HG03432 (cell line): ENCODE results near the gene SLC9C2.
"Not testable (repeated sequence)": the region's sequence is repeated elsewhere in the genome, so short reads cannot be mapped to it uniquely, and the experiment has no call there.

Experiments
- ATAC-seq: cut with Tn5 transposase; IDR thresholded peaks from one replicate; pipeline ENCODE4 v1.9.1; 2021; ENCODE audit warnings: mild to moderate bottlenecking, moderate library complexity; ENCODE audit not compliant: unreplicated experiment

The SLC9C2 gene

DNA sequence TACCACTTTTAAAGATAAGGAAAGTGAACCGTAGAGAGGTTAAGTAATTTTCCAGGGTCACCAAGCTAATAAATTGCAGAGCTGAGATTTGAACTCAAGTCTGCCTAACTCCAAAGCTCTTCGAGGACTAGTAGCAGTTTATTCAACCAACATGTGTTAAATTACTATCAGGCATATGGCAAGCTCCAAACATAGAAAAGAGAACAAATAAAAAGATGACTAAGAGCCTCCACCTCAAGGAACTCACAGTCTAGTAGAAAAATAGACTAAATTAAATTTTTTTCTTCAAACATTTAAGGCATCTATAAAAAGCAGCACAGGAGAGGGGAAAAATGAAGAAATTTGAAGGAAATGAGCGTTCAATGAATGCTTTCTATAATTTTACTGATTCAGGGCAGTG, 22.2 kb downstream of the SLC9C2 start:
- ATAC-seq = no peak

DNA sequence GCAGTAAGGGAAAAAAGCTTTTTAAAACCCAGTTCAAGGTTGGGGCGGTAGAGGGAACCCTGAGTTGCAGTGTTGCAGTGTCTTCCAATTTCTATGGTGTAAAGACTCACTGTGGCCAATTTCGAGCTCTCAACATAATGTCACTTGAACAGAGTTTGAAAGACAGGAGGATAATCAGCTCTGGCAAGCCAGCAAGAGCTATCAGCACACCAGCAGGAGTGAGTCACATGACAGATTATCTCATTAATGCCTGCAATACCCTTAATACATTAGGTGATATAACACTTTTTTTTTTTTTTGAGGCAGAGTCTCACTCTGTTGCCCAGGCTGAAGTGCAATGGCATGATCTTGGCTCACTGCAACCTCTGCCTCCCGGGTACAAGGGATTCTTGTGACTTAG, 22.8 kb downstream of the SLC9C2 start:
- no peak for ATAC-seq

DNA sequence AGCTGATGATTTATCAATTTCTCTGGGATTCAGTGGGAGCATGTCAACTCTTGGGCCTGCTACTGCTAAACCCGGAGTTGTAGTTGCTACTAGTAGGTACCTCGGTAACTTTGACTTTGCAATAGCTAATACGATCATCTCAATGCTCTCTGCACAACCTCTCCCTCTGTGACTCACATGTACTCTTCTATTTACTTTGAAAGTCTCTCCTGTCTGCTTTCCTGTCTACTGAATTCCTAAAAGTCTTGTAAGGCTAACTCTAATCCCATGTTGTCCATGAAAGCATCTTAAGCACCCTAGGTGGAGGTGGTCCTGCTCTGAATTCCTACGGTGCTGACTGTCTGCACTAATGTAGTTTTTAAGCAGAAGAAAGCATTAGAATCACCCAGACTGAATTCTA, 29.3 kb downstream of the SLC9C2 start:
- no peak for ATAC-seq

DNA sequence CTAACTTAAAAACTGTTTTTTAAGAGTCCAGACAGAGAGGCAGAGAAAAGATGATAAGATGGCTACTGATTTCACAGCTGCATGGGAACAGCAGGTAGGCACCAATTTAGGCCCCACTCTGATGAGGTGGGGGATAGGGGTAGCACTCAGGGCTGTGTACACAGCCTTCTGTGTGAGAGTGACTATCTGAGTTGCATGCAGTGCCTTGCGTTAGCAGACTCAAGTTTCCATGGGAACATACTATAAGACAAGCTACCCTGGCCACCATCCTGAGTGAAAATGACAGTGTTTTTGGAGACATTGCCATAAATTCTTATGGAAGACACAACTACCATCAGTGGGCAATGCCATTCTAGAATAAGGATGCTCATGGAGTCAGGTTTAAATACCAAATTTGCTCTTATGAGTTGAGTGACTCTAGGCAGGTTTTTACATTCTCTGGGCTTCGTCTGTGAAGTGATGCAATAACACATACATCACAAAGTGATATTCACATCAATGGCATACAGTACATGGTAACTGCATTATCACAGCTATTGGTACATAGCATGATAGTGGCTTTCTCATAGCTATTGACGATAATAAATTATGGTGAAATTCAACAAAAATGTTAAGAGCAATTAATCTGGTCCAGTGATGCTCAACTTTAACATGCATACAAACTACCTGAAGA, 30.5 kb downstream of the SLC9C2 start:
- no peak for ATAC-seq

DNA sequence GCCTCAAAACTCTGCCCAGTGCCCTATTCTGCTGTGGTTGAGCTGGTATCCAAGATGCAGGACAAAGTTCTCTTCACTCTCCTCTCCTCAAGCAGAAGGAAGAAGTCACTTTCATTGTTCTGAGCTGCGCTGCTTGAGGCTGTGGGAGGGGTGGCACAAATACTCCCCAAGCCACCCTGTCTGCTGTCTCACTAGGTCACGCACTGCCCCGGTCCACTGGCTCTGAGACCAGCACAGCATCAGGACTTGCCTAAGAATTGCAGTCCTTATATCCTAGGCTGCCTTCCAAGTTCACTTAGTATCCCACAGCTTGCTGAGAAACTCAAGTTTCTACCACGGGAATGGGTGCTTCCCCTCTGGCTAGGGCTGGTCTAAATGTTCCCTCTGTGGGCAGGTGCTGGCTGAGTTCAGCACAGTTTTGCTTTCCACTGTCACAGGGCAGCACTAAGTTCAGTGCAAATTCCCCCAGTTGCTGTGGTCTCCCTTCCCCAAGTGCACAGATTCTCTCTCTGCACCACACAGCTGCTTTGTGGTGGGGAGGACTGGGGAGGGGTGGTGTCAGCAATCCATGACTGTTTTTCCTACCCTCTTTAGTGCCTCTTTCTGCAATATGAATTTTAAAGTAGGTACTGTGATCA, 32.4 kb downstream of the SLC9C2 start:
- peak; percentile 78 for ATAC-seq

DNA sequence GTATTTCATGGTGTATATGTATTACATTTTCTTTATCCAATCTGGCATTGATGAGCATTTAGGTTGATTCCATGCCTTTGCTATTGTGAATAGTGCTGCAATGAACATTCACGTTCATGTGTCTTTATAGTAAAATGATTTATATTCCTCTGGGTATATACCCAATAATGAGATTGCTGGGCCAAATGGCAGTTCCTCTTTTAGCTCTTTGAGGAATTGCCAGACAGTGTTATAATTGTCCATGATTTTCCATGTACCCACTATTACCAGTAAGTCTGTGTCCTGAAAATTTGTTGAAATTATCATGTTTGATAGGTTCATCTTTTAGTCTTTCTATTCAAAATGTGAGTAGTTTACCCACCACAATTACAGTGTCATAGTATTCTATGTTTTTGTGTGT, 34.4 kb downstream of the SLC9C2 start:
- no peak for ATAC-seq

DNA sequence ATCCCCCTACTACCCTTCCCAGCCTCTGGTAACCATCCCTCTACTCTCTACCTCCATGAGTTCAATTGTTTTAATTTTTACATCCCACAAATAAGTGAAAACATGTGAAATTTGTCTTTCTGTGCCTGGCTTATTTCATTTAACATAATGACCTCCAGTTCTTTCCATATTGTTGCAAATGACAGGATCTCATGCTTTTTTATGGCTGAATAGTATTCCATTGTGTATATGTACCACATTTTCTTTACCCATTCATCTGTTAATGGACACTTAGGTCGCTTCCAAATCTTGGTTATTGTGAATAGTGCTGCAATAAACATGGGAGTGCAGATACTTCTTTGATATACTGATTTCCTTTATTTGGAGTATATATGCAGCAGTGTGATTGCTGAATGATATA, 39.0 kb downstream of the SLC9C2 start:
- not testable (repeated sequence) for ATAC-seq

DNA sequence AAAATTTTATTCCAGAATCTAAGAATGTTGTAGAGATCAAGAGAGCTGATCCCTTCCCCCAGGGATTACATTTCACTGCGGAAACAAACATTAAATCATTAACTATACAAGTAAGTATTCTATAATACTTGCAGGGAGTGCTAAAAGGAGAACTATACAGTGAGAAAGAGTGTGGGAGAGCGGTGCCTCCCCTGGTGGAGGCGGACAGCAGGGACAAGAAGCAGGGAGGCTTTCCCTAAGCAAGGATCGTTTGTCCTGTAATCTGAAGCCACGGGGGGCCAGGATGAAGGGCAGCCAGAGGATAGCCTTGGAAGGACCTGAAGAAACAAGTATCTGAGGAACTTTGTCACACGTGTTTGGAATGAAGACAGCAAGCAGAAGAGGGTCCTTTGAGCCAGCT, 40.1 kb downstream of the SLC9C2 start:
- no peak for ATAC-seq

DNA sequence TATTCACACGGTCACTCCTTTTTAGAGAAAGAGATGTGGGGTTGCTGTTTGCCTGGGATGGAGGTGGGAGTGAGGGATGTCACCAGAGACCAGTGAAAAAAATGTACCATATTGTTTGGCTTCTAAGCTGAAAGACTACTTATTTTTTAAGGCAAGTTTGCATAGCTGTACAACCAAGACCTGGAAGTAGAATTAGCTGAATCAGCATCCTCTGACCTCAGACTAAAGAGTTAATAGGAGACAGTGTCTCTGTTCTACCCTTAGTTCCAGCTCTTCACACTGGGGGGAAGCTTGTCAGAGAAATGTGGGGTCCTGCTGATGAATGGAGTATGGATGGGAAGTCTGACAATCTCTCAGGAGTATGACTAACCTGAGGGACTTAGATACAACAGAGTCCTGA, 41.6 kb downstream of the SLC9C2 start:
- ATAC-seq = no peak

DNA sequence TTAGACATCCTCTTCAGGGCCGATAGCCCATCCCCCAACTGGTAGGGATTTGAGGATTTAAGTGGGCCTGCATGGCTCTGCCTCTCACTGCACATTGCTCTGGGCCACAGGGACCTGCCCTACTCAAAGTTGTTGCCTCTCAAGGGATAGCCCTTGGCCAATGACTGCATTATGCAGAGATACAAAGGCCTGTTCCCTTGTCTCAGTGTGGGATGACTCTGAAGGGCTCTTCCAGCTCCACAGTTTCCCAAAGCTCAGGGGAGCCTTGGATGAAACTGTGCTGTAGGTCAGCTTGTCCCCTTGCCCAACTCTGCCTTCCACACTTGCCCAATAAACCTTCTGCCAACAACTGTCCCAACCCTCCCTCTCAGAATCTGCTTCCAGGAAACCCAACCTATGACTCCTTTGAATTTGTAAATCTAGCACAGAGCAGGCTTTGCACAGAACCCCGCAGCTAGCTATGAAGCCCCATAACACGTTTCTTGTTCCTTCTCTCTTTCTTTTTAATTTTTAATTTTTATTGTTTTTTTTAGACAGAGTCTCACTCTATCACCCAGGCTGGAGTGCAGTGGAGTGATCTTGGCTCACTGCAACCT, 42.5 kb downstream of the SLC9C2 start:
- ATAC-seq = no peak

DNA sequence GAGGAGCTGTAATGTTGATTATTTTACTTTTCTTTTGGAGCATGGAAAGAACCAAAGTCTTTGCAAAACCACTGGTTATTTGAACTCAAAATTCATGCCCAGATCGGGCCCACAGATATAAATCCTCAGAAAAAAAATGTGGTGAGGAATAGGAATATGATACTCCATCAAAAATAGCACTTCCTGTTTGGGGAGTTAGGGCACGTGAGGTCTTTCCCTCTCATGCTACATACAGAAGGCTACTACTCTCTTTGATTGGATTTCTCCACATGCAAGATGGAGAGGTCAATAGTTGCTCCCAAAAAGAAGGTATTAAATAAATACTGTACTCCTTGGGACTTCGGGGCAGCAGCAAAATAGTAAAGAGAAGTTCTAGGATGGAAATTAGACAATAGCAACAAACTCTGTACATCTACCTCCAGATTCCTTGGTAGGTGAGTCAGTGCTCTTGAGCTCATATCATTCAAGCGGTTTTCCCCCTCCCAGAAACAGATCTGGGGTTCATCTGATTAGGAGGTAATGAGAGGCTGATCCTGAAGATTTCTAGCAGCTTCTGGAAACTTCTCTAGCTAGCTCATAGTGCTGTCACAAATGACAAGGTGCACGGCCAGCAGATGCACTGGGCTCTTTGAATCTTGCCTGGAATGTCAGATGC, 47.1 kb downstream of the SLC9C2 start:
- no peak for ATAC-seq

DNA sequence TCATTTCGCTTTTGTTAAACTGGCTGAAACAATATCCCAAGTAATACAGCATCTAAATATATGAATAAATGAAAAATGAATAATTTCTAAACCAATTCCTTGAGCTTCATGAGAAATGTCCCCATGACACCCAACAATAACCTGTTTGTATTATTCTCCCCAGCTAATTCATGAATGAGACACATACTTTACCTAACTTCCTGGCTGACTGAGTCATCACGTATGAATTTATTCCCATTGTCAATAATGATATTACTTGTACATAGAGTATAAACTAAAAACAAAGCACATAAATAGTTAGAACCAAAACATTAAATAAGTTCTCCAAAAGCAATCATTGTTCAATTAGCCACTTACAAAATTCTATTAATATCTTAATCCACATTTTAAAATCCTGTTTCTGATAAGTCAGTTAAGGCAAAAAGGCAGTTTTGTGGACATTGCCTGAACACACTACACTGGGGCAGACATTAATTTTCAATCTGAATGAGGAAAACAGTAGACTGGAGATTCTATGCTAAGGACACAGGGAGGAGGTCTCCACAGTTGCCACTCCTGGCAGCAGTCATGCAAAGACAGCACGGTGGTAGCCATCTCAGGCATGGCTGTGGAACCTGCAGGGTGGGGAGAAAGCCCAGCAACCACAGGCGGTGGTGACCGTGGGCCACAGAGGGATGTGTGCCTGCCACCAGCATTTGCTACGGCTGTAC, 48.2 kb downstream of the SLC9C2 start:
- ATAC-seq = no peak

DNA sequence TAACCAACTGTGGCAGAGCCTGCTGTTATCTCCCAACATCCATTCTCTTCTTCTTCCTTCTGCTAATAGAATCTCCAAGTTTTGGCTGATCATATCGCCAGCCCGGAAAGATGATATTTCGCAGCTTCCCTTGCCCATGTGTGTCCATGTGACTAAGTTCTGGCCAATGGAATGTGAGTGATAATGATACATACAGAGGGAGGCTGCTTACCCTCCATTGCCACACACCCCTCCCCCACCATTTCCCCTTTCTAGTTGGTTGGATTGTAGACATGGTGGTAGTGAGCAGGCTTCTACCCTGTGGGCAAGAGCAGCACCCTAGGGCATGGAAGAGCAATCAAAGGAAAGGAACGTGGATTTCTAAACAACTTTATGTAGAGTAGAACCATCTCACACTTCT, 48.8 kb downstream of the SLC9C2 start:
- no peak for ATAC-seq

DNA sequence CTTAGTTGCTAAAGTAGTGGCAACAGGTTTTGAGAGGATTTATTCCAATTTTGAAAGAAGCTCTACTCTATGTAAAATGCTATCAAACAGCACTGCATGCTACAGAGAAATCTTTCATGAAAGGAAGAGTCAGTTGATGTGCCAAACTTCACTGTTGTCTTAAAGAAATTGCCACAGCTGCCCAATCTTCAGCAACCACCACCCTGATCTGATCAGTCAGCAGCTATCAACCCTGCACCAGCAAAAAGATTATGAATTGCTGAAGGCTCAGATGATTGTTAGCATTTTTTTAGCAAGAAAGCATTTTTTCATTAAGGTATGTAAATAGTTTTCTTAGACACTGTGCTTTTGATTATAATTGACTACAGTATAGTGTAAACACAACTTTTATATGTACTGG, 49.6 kb downstream of the SLC9C2 start:
- ATAC-seq = no peak

DNA sequence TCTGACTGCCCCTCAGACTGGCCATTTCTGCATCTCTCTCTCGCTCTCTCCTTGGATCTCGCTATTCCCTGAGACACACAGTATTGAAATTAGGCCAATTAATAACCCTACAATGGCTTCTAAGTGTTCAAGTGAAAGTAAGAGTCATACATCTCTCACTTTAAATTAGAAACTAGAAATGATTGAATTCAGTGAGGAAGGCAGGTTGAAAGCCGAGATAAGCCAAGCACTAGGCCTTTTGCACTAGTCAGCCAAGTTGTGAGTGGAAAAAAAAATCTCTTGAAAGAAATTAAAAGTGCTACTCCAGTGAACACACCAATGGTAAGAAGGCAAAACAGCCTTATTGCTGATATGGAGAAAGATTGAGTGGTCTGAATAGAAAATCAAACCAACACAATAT, 51.2 kb downstream of the SLC9C2 start:
- no peak for ATAC-seq

DNA sequence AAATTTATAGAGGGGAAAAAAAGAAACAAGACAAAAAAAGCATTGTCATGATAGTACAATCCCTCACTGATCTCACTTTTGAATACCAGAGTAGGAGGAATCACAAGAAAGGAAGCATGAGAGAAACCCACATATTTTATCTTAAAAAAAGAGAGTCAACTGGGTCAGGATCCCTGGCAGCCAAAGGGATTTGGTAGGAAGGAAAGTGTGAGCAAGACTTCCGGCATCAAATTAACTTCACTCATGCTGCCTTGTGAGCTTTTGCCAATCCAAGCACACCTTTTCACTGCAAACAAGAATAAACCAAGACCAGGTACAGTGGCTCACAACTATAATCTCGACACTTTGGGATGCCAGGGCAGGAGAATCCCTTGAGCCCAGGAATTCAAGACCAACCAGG, 53.1 kb downstream of the SLC9C2 start:
- ATAC-seq = no peak

DNA sequence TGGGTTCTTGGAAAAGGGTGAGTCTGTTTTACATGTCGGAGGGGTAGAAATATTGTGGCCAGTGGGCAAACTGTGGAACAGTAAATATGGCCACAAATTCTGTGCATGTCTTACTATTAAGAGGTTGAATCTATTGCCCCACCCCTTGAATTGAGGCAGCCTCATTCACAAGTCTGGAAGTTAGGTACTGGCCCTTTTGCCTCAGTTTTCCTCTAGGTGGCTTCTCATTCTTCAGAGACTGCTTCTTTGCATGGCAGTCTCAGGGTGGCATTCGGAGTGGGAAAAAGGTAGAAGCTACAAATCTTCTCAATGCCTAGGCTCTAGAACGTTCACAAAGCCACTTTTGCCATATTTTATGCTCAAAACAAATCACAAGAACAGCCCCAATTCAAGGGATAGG, 57.2 kb downstream of the SLC9C2 start:
- no peak for ATAC-seq

DNA sequence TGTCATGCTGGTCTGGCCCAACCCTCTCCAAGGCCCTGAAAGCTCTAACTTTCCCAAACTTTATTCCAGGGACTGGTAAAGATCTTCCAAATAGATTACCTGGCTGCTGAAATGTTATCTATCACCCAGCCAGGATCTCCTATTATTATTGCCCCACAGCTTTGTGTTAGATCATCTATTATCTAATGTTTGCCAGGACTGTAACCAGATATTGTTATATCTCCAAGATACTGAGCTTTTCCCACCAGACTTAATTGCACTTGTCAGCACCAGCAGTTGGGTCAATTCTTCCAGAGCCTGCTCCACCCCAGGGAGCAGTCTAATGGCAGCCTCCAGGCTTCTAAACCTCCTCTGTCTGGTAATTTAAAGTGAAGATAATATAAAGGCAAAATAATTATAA, 66.6 kb downstream of the SLC9C2 start:
- ATAC-seq = no peak

DNA sequence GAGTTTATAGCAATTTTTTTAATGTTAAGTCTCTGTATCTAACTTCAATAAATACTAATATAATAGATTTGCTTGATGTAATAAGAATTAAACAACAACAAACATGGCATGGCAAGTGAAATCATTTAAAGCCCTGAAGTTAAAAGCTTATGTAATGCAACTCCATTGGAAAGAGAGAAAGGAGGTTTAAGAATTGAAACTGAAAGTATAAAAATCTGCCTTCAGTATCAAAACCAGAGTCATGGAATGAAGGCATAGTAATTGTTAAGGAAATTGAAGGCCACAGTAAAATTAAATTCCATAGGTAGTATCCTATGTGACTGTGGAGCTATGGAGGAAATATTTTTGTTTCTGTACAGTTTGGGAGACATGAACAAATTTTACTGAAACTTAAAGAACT, 70.6 kb downstream of the SLC9C2 start:
- no peak for ATAC-seq

DNA sequence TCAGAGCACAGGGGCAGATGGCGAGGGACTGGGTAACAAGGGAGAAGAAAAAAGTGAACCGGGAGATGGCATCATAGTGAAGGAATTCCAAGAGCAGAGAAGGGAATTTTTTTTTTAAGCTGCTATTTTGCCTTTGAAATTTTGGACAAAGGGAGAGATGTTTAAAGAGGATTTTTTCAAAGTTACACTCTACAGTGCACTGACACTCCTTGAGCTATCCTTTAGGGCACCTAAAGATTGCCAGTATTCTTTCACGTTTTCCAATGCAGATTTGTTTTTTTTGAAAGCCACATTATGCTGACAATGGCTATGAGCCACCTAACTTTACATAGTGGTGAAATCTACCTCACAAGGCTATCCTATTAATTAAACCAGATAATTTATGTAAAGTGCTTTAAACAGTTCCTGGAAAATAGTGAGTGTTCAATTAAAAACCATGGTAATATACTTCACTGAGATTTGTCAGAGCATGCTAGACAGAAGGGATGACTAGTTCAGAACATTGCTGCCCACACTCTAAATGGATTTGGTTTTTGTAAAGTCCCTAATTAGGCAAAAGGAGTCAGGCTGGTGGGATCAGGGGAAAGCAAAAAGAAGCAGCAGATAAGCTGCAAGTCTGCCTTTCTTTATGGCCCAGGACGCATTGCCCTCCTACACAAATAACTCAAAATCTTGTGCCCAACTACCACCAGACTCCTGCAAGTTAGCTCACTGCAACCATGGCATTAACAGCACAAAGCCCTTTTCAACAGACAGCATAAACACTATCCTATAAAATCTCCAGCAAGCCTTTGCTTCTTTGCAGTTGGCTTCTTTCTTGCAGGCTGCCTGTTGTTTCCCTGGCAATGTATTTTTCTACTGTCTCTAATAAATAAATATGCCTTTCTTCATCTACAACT, 71.8 kb downstream of the SLC9C2 start:
- ATAC-seq = no peak
